T-cell (primary cell): ENCODE measurements around the gene LRRC4. TPM values are rescaled to one million over a fixed set of nuclear protein-coding genes. Genes with fewer than 3 reads are reported as not detected.

Experiments used
- ATAC-seq, 4 experiments: fragments of 200-7000 bp in 3 of 4; fragments of 150-1000 bp in 1 of 4; cut with Tn5 transposase; replicated peaks in 1 of 4; 1 replicate in 3 of 4; 2 replicates in 1 of 4; pipeline ENCODE4 v1.10.0; 2021; ENCODE audit warnings: moderate library complexity in 3 of 4, mild to moderate bottlenecking in 2 of 4, moderate number of reproducible peaks in 1 of 4
- CTCF ChIA-PET, 2 donors: fragments of 300-600 bp; sonication (Branson Sonifier 250); formaldehyde crosslinking; loops; one replicate each; lab custom pipeline; 2022; ENCODE audit warnings: antibody characterized with exemption in 2 of 2; lab: Charles Lee
- POLR2A ChIA-PET, 2 donors: fragments of 300-600 bp; sonication (Branson Sonifier 250); formaldehyde crosslinking; loops; one replicate each; lab custom pipeline; 2022; ENCODE audit warnings: antibody characterized with exemption in 2 of 2; lab: Charles Lee
- DNase-seq, 35 experiments: peaks; one replicate each; pipeline versions ENCODE4 v3.0.0 to v3.0.0-alpha.2; 2013 to 2023
- H3K27ac ChIP-seq: one replicate; pipeline ENCODE4 v1.5.1; 2013; ENCODE audit warnings: low read length
- H3K27me3 ChIP-seq, 2 experiments: replicated peaks in 1 of 2; 1 replicate in 1 of 2; 2 replicates in 1 of 2; pipeline versions ENCODE4 v1.6.1 to v1.7.0; 2013; ENCODE audit warnings: low read length in 1 of 2, mixed read lengths in 1 of 2; ENCODE audit not compliant: control insufficient read depth in 2 of 2, insufficient read depth in 2 of 2; ENCODE audit errors: extremely low read depth in 1 of 2
- H3K36me3 ChIP-seq, 2 donors: 1 replicate in 1 of 2; 2 replicates in 1 of 2; pipeline versions ENCODE4 v1.6.1 to v1.7.0; 2013; ENCODE audit warnings: low read length in 1 of 2; ENCODE audit not compliant: control insufficient read depth in 2 of 2, insufficient read depth in 1 of 2; ENCODE audit errors: extremely low read depth in 1 of 2
- H3K4me1 ChIP-seq, 2 experiments: 1 replicate in 1 of 2; 2 replicates in 1 of 2; pipeline versions ENCODE4 v1.6.1 to v1.7.0; 2013; ENCODE audit warnings: low read length in 2 of 2, mixed read lengths in 1 of 2; ENCODE audit not compliant: insufficient read depth in 2 of 2, control insufficient read depth in 1 of 2; ENCODE audit errors: extremely low read depth in 1 of 2
- H3K4me3 ChIP-seq, 2 donors: 1 replicate in 1 of 2; 2 replicates in 1 of 2; pipeline versions ENCODE4 v1.5.1 to v1.7.0; 2013; ENCODE audit warnings: mild to moderate bottlenecking in 2 of 2, low read length in 1 of 2, moderate library complexity in 1 of 2; ENCODE audit not compliant: control insufficient read depth in 1 of 2; ENCODE audit errors: extremely low read depth in 1 of 2
- H3K9me3 ChIP-seq: 2 replicates; pipeline ENCODE4 v1.7.0; 2013
- H3K27ac Mint-ChIP-seq, 2 donors: one replicate each; pipeline ENCODE4 v1.8.0; 2020 to 2021; ENCODE audit warnings: mild to moderate bottlenecking in 2 of 2, mixed read lengths in 2 of 2
- H3K27me3 Mint-ChIP-seq, 2 donors: one replicate each; pipeline ENCODE4 v1.8.0; 2021 to 2022; ENCODE audit warnings: mixed read lengths in 2 of 2
- H3K36me3 Mint-ChIP-seq: one replicate; pipeline ENCODE4 v1.8.0; 2021; ENCODE audit warnings: mixed read lengths
- H3K4me1 Mint-ChIP-seq, 3 donors: one replicate each; pipeline ENCODE4 v1.8.0; 2020 to 2022; ENCODE audit warnings: mixed read lengths in 3 of 3, mild to moderate bottlenecking in 1 of 3
- H3K4me3 Mint-ChIP-seq, 3 donors: one replicate each; pipeline ENCODE4 v1.8.0; 2020 to 2022; ENCODE audit warnings: mild to moderate bottlenecking in 3 of 3, mixed read lengths in 3 of 3, moderate library complexity in 3 of 3
- H3K9me3 Mint-ChIP-seq, 3 donors: one replicate each; pipeline ENCODE4 v1.8.0; 2020 to 2022; ENCODE audit warnings: mixed read lengths in 3 of 3
- WGBS: methylation state at CpG from one replicate; pipeline ENCODE4 v1.1.5; 2013; ENCODE audit warnings: missing lambda C conversion rate; ENCODE audit not compliant: insufficient coverage; 5-methylcytosine and 5-hydroxymethylcytosine counted together
- total RNA-seq, 35 experiments: library from RNA in 6 of 35; stranded (reverse) in 6 of 35; fragments of 120-200 nt in 1 of 35; gene quantifications; one replicate each; pipeline versions ENCODE4 v1.2.1 to v1.2.4 and lab custom pipeline; 2013 to 2026

Gene LRRC4
- total RNA-seq, 5 donors from 2014 or later (not counting 1 experiment from before 2014, with no cell fraction given): 0.07 to 0.77 (median 0.18) TPM; not detected in 2

DNA sequence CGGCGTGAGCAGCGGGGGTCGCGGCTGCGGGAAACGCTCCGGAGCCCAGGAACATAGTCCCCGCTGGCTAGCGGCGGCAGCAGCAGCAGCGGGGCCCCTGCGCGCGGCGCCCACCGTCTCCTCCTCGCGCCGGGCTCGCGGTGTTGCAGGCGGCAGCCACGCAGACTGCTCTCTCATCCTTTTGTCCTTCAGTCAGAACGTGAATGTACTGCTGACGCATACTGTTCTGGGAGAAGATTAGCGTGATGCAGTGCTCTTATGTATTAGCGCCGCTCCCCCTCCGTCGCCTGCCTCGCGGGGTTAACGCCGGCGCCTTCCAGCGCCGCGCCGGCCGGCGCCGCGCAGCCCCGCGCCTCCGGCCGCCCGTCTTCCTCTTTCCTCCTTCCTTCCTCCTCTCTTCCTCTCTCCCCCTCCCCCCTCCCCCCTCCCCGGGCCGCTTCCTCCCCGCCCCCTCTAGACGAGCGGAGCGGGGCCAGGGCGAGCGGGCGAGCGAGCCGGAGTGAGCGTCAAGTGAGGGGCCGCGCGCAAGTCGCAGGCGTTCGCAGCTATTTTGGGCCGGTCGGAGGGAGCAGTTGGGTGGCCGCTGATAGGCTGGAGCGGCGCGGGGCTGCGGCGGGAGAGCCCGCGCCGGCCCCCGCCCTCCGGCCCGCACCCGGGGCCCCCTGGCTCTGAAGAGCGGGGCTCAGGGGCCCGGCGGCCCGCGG lies 816 bp upstream of the LRRC4 start:
- DNase-seq (peak in 33 of 35 experiments; percentile 12 to 73 (median 40)), ATAC-seq (peak; percentile 80 to 94 (median 82))
- Histone ChIP-seq H3K4me1 (peaks cover 5 to 21% of the 10 kb centered on the region in 2 experiments), H3K4me3 (peak overlapping the region; percentile 12 to 80), H3K36me3 (peaks cover 0 to 4% of the 10 kb centered on the region in 2 donors), H3K9me3 (no peaks in the 10 kb centered on the region), H3K27me3 (peaks cover 2 to 23% of the 10 kb centered on the region in 2 experiments), H3K27ac (no peak overlapping the region)
- Mint-ChIP-seq H3K36me3 (peaks cover 19% of the 10 kb centered on the region), H3K4me3 (peak overlapping the region; percentile 76 to 87 (median 84)), H3K9me3 (no peaks in the 10 kb centered on the region), H3K4me1 (peaks cover 20 to 26% (median 23%) of the 10 kb centered on the region in 3 donors), H3K27ac (no peak overlapping the region), H3K27me3 (peaks cover 0 to 12% of the 10 kb centered on the region in 2 donors)
- ChIA-PET POLR2A (no interaction called here), CTCF (no interaction called here)
- WGBS: under 1% methylated on average over 62 of the region's 87 CpGs

DNA sequence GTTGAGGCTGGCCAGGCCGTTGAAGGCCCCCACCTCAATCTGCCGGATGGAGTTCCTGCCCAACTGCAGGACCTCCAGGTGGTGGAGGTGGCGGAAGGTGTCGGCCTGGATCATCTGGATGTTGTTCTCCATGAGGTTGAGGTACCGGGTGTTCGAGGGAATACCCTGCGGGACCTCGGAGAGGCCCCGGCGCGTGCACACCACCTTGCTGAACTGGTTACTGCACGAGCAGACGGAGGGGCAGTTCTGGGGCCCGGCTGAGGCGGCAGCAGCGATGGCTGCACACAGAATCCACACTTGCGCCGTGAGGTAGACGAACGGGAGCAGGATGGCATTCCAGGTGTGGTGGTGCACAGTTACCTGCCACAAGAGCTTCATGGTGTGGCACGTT lies 979 bp downstream of the LRRC4 start:
- Mint-ChIP-seq H3K27ac (no peak overlapping the region), H3K27me3 (peaks cover 0 to 12% of the 10 kb centered on the region in 2 donors), H3K4me3 (peak overlapping the region; percentile 65 to 79 (median 74)), H3K36me3 (peaks cover 25% of the 10 kb centered on the region), H3K4me1 (peaks cover 20 to 26% (median 23%) of the 10 kb centered on the region in 3 donors), H3K9me3 (no peaks in the 10 kb centered on the region)
- Histone ChIP-seq H3K36me3 (peaks cover 0 to 4% of the 10 kb centered on the region in 2 donors), H3K4me1 (peaks cover 5 to 21% of the 10 kb centered on the region in 2 experiments), H3K27ac (no peak overlapping the region), H3K9me3 (no peaks in the 10 kb centered on the region), H3K4me3 (no peak overlapping the region), H3K27me3 (peaks cover 2 to 23% of the 10 kb centered on the region in 2 experiments)
- ATAC-seq: no peak
- 98% methylated on average over 18 of the region's 21 CpGs for WGBS
- ChIA-PET CTCF (interaction anchor here (0.5 to 1.0 kb wide), 2 partner anchors 21 to 74 kb away, joined by 3 to 4 read pairs; no protein-coding TSS in a partner anchor), POLR2A (no interaction called here)
- DNase-seq: no peak

DNA sequence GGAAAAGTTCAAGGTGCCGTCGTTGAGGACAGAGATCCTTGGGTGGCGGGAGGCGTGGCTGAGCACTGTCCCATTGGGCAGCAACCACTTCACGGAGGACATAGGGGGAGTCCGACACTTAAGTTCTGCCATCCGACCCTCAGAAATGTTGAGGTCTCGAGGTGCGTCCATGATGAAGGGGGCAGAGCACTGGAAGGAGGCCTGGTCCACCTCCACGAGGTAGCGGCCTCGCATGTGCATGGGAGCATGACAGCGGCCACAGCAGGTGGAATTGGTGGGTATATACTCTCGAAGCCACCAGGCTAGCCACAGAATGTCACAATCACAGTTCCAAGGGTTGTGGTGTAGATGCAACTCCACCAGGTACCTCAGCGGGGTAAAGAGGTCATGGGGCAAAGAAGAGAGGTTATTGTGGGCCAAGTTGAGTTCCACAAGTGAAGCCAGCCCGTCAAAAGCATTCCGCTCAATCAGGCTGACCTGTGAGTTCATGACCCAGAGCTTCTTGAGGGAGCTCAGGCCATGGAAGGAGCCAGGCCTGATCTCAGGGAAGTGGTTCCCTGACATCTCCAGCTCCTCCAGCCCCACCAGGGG lies 1.7 kb downstream of the LRRC4 start:
- peaks cover 2 to 23% of the 10 kb centered on the region in 2 experiments for H3K27me3 ChIP-seq
- H3K27ac ChIP-seq: no peak overlapping the region
- ATAC-seq (no peak), DNase-seq (no peak)
- CTCF ChIA-PET: interaction anchor here in 1 of 2 donors (1.0 kb wide), 1 partner anchor 75 kb away, joined by 4 read pairs; no protein-coding TSS in a partner anchor
- Mint-ChIP-seq H3K9me3 (no peaks in the 10 kb centered on the region), H3K27me3 (peaks cover 0 to 12% of the 10 kb centered on the region in 2 donors), H3K4me1 (peaks cover 20 to 26% (median 23%) of the 10 kb centered on the region in 3 donors), H3K4me3 (peak overlapping the region; percentile 39 to 79 (median 65)), H3K36me3 (peaks cover 25% of the 10 kb centered on the region), H3K27ac (no peak overlapping the region)
- POLR2A ChIA-PET: no interaction called here
- no peaks in the 10 kb centered on the region for H3K9me3 ChIP-seq
- 95% methylated on average over 17 of the region's 17 CpGs for WGBS
- peaks cover 0 to 4% of the 10 kb centered on the region in 2 donors for H3K36me3 ChIP-seq
- peaks cover 5 to 21% of the 10 kb centered on the region in 2 experiments for H3K4me1 ChIP-seq
- no peak overlapping the region for H3K4me3 ChIP-seq

DNA sequence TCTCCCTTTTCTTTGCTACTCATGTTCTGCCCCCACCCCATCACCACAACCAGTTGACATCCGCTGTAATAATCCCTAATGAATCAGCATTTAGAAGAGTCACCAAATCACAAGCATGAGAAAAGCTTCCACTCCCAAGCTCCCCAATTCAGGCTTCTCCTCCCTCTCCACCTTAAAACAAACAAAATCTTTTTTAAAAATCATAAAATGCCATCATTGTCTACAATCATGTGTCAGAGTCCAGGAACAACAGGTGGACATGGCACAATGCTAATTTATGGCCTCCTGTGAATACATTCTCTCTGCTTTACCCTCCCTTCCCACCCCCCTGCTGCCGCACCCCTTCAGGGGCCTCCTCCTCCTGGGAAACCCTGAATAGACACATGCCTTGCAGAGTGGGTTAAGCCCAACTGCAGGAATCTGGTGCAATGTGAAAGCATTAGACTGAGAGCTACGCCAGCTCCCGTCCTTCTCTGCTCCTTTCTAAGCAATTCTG lies 3.7 kb downstream of the LRRC4 start:
- H3K4me3 ChIP-seq: no peak overlapping the region
- DNase-seq: no peak
- H3K9me3 ChIP-seq: no peaks in the 10 kb centered on the region
- ATAC-seq: no peak
- H3K4me1 Mint-ChIP-seq: peaks cover 20 to 23% (median 20%) of the 10 kb centered on the region in 3 donors
- POLR2A ChIA-PET: interaction anchor here in 1 of 2 donors (0.7 kb wide), 1 partner anchor 128 kb away, joined by 9 read pairs; no protein-coding TSS in a partner anchor
- H3K27me3 Mint-ChIP-seq: peaks cover 0 to 12% of the 10 kb centered on the region in 2 donors
- peaks cover 31% of the 10 kb centered on the region for H3K36me3 Mint-ChIP-seq
- CTCF ChIA-PET: no interaction called here
- H3K36me3 ChIP-seq: peaks cover 3 to 4% of the 10 kb centered on the region in 2 donors
- peaks cover 0 to 18% of the 10 kb centered on the region in 2 experiments for H3K27me3 ChIP-seq
- H3K27ac Mint-ChIP-seq: no peak overlapping the region
- 94% methylated on average over 3 of the region's 4 CpGs for WGBS
- H3K4me3 Mint-ChIP-seq: no peak overlapping the region
- H3K4me1 ChIP-seq: peaks cover 0 to 15% of the 10 kb centered on the region in 2 experiments
- H3K27ac ChIP-seq: no peak overlapping the region
- H3K9me3 Mint-ChIP-seq: no peaks in the 10 kb centered on the region

DNA sequence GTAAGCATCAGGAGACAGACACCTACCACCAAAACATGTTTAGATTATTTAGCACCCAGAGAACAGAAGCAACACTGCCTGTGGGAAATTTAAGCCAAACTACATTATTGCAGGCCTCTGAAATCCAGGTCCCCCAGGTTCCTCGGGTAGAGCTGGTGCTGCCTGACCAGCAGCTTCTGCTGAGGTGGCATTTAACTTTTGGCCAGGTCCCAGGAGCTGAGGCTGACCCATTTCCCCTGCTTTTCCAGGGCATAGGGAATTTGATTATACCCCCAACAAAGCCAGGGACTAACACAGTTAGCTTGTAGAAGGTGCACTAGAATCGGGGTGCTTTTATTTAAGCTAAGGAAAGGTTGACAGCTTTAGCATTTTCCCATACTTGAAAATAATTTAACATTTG lies 4.7 kb downstream of the LRRC4 start:
- Mint-ChIP-seq H3K9me3 (no peaks in the 10 kb centered on the region), H3K4me3 (no peak overlapping the region), H3K27me3 (peaks cover 0 to 11% of the 10 kb centered on the region in 2 donors), H3K27ac (no peak overlapping the region), H3K36me3 (peaks cover 37% of the 10 kb centered on the region), H3K4me1 (peaks cover 18 to 22% (median 21%) of the 10 kb centered on the region in 3 donors)
- peaks cover 0 to 14% of the 10 kb centered on the region in 2 experiments for H3K4me1 ChIP-seq
- CTCF ChIA-PET: no interaction called here
- no peaks in the 10 kb centered on the region for H3K9me3 ChIP-seq
- no peak for DNase-seq
- no peak overlapping the region for H3K27ac ChIP-seq
- 80% methylated on average over 1 of the region's 2 CpGs for WGBS
- peaks cover 0 to 17% of the 10 kb centered on the region in 2 experiments for H3K27me3 ChIP-seq
- POLR2A ChIA-PET: interaction anchor here in 1 of 2 donors (0.6 kb wide), 1 partner anchor 79 kb away, joined by 4 read pairs; no protein-coding TSS in a partner anchor
- no peak for ATAC-seq
- H3K4me3 ChIP-seq: no peak overlapping the region
- peaks cover 3 to 4% of the 10 kb centered on the region in 2 donors for H3K36me3 ChIP-seq

DNA sequence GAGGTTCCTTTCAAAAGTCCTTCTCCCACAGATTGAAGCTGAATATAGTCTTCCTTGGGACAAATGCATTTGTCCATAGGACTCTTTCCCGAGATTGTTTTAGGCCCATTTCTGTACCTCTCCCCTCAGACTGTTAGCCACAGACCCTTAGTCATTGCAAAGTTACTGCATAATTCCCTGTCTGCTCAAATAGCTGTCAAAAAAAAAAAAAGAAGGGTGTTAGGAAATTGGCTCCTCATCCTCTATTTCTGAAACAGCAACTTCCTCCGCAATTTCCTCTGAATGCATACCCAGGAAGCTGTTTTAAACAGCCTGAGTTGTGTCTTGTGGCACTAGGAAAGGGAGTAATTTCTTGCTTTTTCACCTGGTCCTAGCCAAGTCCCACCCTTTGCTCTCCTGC lies 5.4 kb downstream of the LRRC4 start:
- H3K27ac Mint-ChIP-seq: no peak overlapping the region
- POLR2A ChIA-PET: interaction anchor here in 1 of 2 donors (0.6 kb wide), 1 partner anchor 81 kb away, joined by 7 read pairs; no protein-coding TSS in a partner anchor
- peaks cover 18 to 29% (median 21%) of the 10 kb centered on the region in 3 donors for H3K4me1 Mint-ChIP-seq
- H3K27ac ChIP-seq: no peak overlapping the region
- no peaks in the 10 kb centered on the region for H3K9me3 Mint-ChIP-seq
- no peak overlapping the region for H3K4me3 Mint-ChIP-seq
- CTCF ChIA-PET: no interaction called here
- DNase-seq (no peak), ATAC-seq (no peak)
- H3K36me3 ChIP-seq: peaks cover 3 to 4% of the 10 kb centered on the region in 2 donors
- peaks cover 0 to 11% of the 10 kb centered on the region in 2 donors for H3K27me3 Mint-ChIP-seq
- H3K4me1 ChIP-seq: peaks cover 0 to 10% of the 10 kb centered on the region in 2 experiments
- peaks cover 0 to 17% of the 10 kb centered on the region in 2 experiments for H3K27me3 ChIP-seq
- whole genome bisulfite sequencing: no CpG with 5 or more reads among the region's 2 CpGs
- H3K9me3 ChIP-seq: no peaks in the 10 kb centered on the region
- H3K4me3 ChIP-seq: no peak overlapping the region
- peaks cover 45% of the 10 kb centered on the region for H3K36me3 Mint-ChIP-seq
